ENCODE results near the gene CDK5.
A peak's percentile ranks its signal among the peaks of the same experiment; 100 is the strongest.
"Not testable (repeated sequence)": the region's sequence is repeated elsewhere in the genome, so short reads cannot be mapped to it uniquely, and the experiment has no call there.

Gene CDK5

GRCh38 chr7:151057989-151058780, 488 bp upstream of the CDK5 start:
- peak; percentile 97 for DNase-seq (ENCODE audit: low read depth, low spot score)

GRCh38 chr7:151056666-151057505, 811 bp downstream of the CDK5 start:
- no peak for DNase-seq (ENCODE audit: low read depth, low spot score)

- DNase-seq (ENCODE audit: low read depth, low spot score), result no peak
Measured at GRCh38 chr7:151056283-151056665, 1.4 kb downstream of the CDK5 start.

DNA sequence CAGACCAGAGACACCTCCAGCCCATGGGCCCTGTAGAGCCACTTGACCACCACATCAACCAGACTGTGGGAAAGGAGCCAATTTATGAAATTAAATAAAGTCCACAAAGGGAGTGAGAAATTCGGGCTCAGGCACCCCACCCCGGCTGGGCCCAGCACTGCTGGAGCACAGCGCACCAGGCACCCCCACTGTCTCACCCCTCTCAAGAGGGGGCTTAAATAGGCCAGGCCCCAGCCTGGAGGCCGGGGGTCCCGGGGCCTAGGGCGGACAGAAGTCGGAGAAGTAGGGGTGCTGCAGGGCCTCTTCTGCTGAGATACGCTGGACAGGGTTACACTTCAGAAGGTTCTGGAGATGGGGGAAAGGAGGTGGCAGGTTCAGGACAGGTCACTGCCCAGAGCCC, 3.9 kb downstream of the CDK5 start:
- DNase-seq (ENCODE audit: low read depth, low spot score), result no peak

DNA sequence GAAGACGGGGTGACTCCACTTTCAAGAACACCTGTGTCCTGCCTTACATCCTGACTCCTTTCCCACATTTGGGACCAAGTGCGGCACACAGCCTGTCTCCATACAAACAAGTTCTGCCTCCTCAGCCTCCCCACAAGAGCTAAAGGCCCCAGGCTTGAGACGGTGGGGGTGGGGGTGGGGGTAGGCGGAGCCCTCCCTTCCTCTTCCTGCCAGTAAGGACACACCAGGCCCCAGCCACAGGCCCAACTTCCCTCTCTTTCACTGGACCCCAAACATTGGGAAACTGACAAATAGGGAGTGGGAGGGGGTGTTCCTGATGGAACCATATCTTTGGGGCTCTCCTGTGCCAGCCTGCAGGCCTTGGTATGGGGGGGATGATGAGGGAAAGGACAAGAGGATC, 4.6 kb downstream of the CDK5 start:
- DNase-seq (ENCODE audit: low read depth, low spot score), result no peak

DNA sequence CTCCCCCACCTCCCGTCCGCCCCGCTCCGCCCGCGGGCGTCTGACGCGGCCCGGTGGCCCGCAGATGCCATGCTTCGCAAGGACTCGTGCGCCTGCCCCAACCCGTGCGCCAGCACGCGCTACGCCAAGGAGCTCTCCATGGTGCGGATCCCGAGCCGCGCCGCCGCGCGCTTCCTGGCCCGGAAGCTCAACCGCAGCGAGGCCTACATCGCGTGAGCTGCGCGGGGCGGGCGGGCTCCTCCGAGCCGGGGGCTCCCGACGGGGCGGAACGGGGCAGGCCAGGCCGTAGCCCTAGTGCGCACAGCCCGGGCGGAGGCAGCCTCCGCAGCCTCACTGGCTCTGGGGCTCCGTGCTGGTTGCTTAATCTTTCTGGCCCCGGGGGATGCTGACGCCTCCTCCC, 6.6 kb downstream of the CDK5 start:
- DNase-seq (ENCODE audit: low read depth, low spot score), result no peak

DNA sequence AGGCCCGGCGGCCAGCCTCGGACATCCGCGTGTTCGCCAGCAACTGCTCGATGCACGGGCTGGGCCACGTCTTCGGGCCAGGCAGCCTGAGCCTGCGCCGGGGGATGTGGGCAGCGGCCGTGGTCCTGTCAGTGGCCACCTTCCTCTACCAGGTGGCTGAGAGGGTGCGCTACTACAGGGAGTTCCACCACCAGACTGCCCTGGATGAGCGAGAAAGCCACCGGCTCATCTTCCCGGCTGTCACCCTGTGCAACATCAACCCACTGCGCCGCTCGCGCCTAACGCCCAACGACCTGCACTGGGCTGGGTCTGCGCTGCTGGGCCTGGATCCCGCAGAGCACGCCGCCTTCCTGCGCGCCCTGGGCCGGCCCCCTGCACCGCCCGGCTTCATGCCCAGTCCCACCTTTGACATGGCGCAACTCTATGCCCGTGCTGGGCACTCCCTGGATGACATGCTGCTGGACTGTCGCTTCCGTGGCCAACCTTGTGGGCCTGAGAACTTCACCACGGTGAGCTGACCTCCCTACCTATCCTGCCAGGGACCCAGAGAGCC, 8.7 kb downstream of the CDK5 start:
- DNase-seq (ENCODE audit: low read depth, low spot score), result no peak

- DNase-seq (ENCODE audit: low read depth, low spot score), result no peak
Measured at GRCh38 chr7:151047976-151048815, 9.5 kb downstream of the CDK5 start, which contains the start of gene ASIC3. Gene ASIC3, plus strand, starts transcription at chr7:151048531. Its CDS starts 355 bp downstream, at chr7:151048886.

DNA sequence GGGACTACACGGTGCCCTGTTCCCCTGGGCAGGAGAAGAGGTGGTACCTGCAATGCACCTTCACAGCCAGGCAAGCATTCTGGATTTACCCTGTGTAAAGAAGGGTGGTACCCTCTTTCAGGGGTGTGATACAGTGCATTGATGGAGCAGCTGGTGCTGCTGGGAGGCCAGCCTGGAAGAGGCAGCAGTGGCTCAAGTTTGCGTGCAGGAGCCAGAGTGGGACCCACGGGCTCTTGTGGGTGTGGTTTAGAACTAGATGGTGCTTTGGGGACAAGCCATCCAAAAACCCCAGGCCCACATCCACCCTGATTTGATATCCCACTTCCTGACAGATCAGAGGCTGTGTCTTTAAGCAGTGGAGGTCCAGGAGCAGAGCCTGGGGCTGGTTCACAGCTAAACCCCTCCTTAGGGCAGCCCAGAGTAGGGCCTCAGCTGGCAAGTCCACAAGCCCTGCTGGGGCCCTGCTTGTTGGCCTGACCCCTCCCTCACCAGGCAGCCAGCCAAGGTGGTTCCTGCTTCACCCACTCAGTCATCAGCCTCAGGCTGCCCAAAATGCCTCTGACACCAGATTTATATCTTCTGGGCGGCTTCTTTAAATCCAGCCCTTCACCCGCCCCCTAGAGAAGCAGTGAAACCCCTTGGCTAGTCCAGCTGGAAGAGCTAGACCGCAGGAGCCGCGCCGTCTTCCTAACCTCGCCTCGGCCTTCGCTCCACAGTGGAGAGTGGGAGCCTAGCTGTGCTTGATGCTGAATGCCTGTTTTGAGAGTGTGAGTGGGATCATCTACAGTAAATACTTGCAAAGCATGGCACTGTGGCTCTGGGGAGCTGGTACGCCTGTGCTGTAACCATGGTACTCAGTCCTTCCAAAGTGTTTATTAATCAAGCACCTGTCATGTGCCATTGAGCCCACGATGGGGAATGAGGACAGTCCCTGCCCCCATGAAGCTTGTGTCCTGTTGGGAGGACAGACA, 10.8 kb downstream of the CDK5 start:
- DNase-seq (ENCODE audit: low read depth, low spot score), result no peak

- DNase-seq (ENCODE audit: low read depth, low spot score), result no peak
Measured at GRCh38 chr7:151045967-151046366, 11.7 kb downstream of the CDK5 start.

DNA sequence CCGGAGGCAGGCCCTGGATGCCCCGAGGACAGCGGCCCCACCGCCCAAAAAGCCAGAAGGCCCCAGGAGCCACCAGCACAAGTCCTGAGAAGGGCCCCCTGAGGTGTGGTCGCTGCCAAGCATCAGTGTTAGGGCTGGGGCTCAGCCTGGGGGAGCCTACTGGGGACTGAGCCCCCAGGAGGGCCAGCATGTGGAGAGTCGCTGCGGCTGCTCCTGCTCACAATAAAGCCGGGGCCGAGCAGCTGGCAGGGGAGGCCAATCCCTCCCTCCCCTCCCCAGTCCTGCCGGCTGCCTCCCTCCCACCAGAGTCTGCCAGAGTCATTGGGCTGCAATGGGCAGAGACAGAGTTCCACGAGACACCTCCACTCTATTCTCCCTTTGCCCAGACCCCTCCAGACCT, 12.4 kb downstream of the CDK5 start:
- no peak for DNase-seq (ENCODE audit: low read depth, low spot score)

GRCh38 chr7:151043959-151044358, 13.7 kb downstream of the CDK5 start:
- DNase-seq (ENCODE audit: low read depth, low spot score), result no peak

DNA sequence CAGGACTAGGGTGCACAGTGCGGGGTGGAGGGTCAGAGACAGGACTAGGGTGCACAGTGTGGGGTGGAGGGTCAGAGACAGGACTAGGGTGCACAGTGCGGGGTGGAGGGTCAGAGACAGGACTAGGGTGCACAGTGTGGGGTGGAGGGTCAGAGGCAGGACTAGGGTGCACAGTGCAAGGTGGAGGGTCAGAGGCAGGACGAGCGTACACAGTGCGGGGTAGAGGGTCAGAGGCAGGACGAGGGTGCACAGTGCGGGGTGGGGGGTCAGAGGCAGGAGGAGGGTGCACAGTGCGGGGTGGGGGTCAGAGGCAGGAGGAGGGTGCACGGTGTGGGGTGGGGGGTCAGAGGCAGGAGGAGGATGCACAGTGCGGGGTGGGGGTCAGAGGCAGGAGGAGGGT, 14.2 kb downstream of the CDK5 start:
- DNase-seq (ENCODE audit: low read depth, low spot score), result not testable (repeated sequence)

DNA sequence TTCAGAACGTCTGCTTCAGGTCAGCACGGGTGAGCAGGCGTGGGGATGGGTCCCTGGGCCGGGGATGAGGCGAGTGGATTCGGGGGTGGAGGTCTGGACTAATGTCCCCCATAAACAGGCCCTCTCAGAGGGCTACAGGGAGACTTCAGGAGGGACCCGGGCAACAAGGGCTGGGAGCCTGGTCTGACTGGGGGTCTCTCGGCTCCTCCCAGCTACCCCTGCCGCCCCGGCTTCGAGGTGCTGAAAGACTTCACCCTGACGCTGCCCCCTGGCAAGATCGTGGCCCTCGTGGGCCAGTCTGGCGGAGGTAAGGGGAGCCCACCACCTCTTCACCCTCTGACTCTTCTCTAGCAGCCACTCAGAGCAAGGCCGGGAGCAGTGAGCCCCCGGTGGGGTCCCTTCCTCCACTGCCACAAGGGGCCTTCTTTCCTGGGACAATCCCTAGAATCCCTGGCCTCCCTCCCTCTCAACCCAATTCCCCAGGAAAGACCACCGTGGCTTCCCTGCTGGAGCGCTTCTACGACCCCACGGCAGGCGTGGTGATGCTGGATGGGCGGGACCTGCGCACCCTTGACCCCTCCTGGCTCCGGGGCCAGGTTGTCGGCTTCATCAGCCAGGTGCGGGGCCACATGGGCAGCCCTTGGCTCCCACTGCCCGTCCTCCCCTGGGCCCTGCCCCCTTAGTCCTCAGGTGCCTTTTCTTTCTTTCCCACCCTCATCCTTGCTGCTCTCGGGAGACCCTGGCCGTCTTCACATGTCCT, 16.9 kb downstream of the CDK5 start:
- no peak for DNase-seq (ENCODE audit: low read depth, low spot score)

DNA sequence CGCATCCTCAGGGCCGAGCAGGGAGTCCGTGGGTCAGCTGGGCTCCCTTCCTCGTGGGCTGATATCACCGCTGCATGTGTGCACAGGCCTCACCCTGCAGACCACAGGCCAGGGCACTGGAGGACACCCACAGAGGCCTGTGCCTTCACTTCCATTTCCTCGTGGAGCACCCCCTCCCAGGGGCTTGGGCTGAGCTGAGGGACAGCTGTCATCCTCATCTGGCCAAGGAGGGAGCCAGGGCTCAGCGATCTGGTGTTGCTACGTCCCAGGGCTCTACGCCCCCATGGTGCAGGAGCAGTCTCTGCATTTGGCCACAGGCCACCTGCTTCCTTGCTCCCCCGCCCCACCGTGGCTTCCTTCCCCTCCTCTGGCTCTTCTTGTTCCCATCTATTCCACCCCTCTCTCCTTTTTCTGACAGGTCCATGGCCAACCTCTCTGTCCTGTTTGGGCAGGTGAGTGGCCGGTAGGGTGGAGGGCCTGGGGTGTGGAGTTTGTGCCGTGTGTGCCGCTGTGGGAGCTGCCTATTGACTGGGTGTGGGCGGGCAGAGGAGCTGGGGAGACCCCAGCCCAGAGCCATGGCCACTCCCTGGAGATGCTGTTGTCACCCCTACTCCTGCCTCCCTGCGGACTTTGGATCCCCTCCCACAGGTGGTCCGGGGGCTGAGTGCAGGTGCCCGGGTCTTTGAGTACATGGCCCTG, 17.7 kb downstream of the CDK5 start:
- no peak for DNase-seq (ENCODE audit: low read depth, low spot score)

DNA sequence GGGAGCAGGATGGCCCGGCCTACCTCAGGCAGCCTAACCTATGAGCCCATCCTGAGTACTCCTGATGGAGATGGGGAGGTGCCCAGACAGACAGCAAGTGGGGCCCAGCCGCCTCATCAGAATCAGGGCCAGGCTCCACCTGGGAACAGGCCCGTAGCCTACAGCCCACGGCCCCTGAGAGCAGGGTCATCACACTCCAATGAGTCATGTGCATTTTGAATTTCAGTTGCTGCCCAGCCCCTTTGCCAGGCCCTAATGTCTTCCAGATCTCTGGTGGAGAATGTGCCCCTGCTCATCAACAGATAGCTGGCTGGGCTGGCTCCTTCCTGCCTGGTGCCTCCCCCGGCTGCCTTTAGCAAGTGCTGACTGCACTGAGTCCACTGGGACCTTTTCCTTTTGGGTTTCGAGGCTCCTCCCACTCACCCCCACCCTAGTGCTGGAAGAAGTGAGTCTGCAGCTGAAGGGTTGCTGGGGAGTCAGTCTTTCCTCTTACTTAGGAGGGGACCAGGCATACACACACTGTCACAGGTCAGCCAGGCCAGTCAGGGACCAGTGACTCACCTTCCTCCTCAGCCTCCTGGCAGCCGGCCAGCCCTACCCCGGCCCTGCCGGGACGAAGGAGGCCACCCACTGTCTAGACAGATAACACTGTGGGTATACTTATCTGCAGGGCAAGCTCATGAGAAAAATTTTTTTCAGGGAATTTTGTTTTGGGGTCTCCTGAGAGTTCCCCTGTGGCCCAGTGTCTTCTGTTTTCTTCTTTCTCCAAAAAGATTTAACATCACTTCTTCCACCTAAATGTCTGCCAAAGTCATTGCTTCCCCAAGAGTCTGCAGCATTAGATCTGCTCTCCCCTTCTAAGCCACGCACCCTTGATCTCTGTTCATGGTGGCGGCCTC, 18.5 kb downstream of the CDK5 start:
- DNase-seq (ENCODE audit: low read depth, low spot score), result no peak

GRCh38 chr7:151035902-151036301, 21.8 kb downstream of the CDK5 start:
- DNase-seq (ENCODE audit: low read depth, low spot score), result no peak
